OCI-LY3 (cell line): ENCODE measurements around the gene NT5M.

ENCODE experiments used
- H2AFZ ChIP-seq: fragments of 200-600, 300-600 bp; shearing (Covaris generic); 2 replicates; pipeline ENCODE4 v1.6.0; 2014; ENCODE audit warnings: antibody characterized with exemption, low read depth, low read length
- H3K27ac ChIP-seq: fragments of 200-600, 300-600 bp; sonication (generic); 2 replicates; pipeline ENCODE4 v1.5.1; 2014; ENCODE audit warnings: mild to moderate bottlenecking, low read length, moderate library complexity, mixed read lengths
- H3K27me3 ChIP-seq: fragments of 200-600, 300-600 bp; sonication (generic); 2 replicates; pipeline ENCODE4 v1.6.1; 2014; ENCODE audit warnings: low read depth, low read length, mixed read lengths
- H3K36me3 ChIP-seq: fragments of 200-600, 300-600 bp; sonication (generic); replicated peaks from 2 replicates; pipeline ENCODE3; 2014; ENCODE audit warnings: low read depth, low read length, mixed read lengths
- H3K4me1 ChIP-seq: fragments of 300-600, 200-600 bp; sonication (generic); 2 replicates; pipeline ENCODE4 v1.6.1; 2014; ENCODE audit warnings: low read length, mixed read lengths
- H3K4me2 ChIP-seq: fragments of 200-600, 300-600 bp; sonication (generic); 2 replicates; pipeline ENCODE4 v1.6.1; 2014; ENCODE audit warnings: low read length, mixed read lengths
- H3K4me3 ChIP-seq: fragments of 300-600, 200-600 bp; sonication (generic); 2 replicates; pipeline ENCODE4 v1.5.1; 2014; ENCODE audit warnings: antibody characterized with exemption, mild to moderate bottlenecking, low read length, moderate library complexity
- H3K79me2 ChIP-seq: fragments of 300-600, 200-600 bp; shearing (Covaris generic); 2 replicates; pipeline ENCODE4 v1.6.1; 2014; ENCODE audit warnings: mild to moderate bottlenecking, low read length, mixed read lengths
- H3K9ac ChIP-seq: fragments of 300-600, 200-600 bp; shearing (Covaris generic); 2 replicates; pipeline ENCODE4 v1.6.0; 2014; ENCODE audit warnings: mild to moderate bottlenecking, low read length, moderate library complexity
- H3K9me3 ChIP-seq: fragments of 200-600, 300-600 bp; shearing (Covaris generic); 2 replicates; pipeline ENCODE4 v1.6.1; 2014; ENCODE audit warnings: low read length, mixed read lengths; ENCODE audit not compliant: insufficient read depth
- H4K20me1 ChIP-seq: fragments of 200-600, 300-600 bp; sonication (generic); 2 replicates; pipeline ENCODE4 v1.6.1; 2016; ENCODE audit warnings: low read length, mixed read lengths; ENCODE audit not compliant: insufficient read depth
- CTCF ChIP-seq: fragments of 200-600, 300-600 bp; sonication (generic); IDR thresholded peaks from 2 replicates; pipeline ENCODE4 v1.5.1; 2014; ENCODE audit warnings: antibody characterized with exemption, low read length, low read depth
- EZH2phosphoT487 ChIP-seq: fragments of 200-600 bp; shearing (Covaris generic); IDR thresholded peaks from 2 replicates; pipeline ENCODE4 v1.6.1; 2018; ENCODE audit warnings: antibody characterized with exemption, mixed run types, low read depth

The NT5M gene

GRCh38 chr17:17325228-17325627 is 22.1 kb downstream of the NT5M start:
- H3K4me3 ChIP-seq = no peak overlapping the region
- H3K79me2 ChIP-seq = no peaks in the 10 kb centered on the region
- no peak overlapping the region for H3K27ac ChIP-seq
- H3K27me3 ChIP-seq = no peaks in the 10 kb centered on the region
- H2AFZ ChIP-seq = no peak overlapping the region
- H3K9me3 ChIP-seq = no peaks in the 10 kb centered on the region
- no peaks in the 10 kb centered on the region for H3K4me1 ChIP-seq
- no peaks in the 10 kb centered on the region for H3K36me3 ChIP-seq
- H3K9ac ChIP-seq = no peak overlapping the region
- TF ChIP-seq CTCF (no peak), EZH2phosphoT487 (no peak)
- H3K4me2 ChIP-seq = no peak overlapping the region
- no peaks in the 10 kb centered on the region for H4K20me1 ChIP-seq

GRCh38 chr17:17325816-17326215 is 22.6 kb downstream of the NT5M start:
- H3K9me3 ChIP-seq = no peaks in the 10 kb centered on the region
- no peak overlapping the region for H3K4me3 ChIP-seq
- no peaks in the 10 kb centered on the region for H3K27me3 ChIP-seq
- H3K79me2 ChIP-seq = no peaks in the 10 kb centered on the region
- no peak overlapping the region for H3K4me2 ChIP-seq
- no peaks in the 10 kb centered on the region for H4K20me1 ChIP-seq
- TF ChIP-seq CTCF = no peak
- TF ChIP-seq EZH2phosphoT487 = no peak
- no peak overlapping the region for H3K9ac ChIP-seq
- H2AFZ ChIP-seq = no peak overlapping the region
- no peak overlapping the region for H3K27ac ChIP-seq
- H3K36me3 ChIP-seq = no peaks in the 10 kb centered on the region
- H3K4me1 ChIP-seq = no peaks in the 10 kb centered on the region

GRCh38 chr17:17326275-17326875 is 23.2 kb downstream of the NT5M start:
- TF ChIP-seq CTCF = no peak
- Histone ChIP-seq H3K36me3 (no peaks in the 10 kb centered on the region), H3K4me1 (no peaks in the 10 kb centered on the region), H3K27ac (no peak overlapping the region), H3K4me2 (no peak overlapping the region), H3K9me3 (no peaks in the 10 kb centered on the region), H3K9ac (no peak overlapping the region), H3K4me3 (no peak overlapping the region), H4K20me1 (no peaks in the 10 kb centered on the region), H2AFZ (no peak overlapping the region), H3K27me3 (no peaks in the 10 kb centered on the region), H3K79me2 (no peaks in the 10 kb centered on the region)

- TF ChIP-seq CTCF (no peak), EZH2phosphoT487 (no peak)
- no peak overlapping the region for H3K9ac ChIP-seq
- H2AFZ ChIP-seq = no peak overlapping the region
- H3K4me1 ChIP-seq = no peaks in the 10 kb centered on the region
- H3K9me3 ChIP-seq = no peaks in the 10 kb centered on the region
- no peaks in the 10 kb centered on the region for H3K79me2 ChIP-seq
- no peaks in the 10 kb centered on the region for H4K20me1 ChIP-seq
- H3K4me3 ChIP-seq = no peak overlapping the region
- H3K4me2 ChIP-seq = no peak overlapping the region
- no peaks in the 10 kb centered on the region for H3K36me3 ChIP-seq
- H3K27me3 ChIP-seq = no peaks in the 10 kb centered on the region
- no peak overlapping the region for H3K27ac ChIP-seq
Observed at GRCh38 chr17:17328251-17328650, 25.1 kb downstream of the NT5M start.
